Epithelial cell of esophagus (primary cell): ENCODE measurements around the gene EXD3.

Source experiments
- DNase-seq: peaks from one replicate; pipeline ENCODE4 v3.0.0; 2010; ENCODE audit warnings: low read depth
- H3K4me3 ChIP-seq: 2 replicates; pipeline ENCODE4 v1.5.1; 2011; ENCODE audit warnings: mild to moderate bottlenecking, low read length, control low read depth
- TF ChIP-seq, protein P1 (sequence below): IDR thresholded peaks from 2 replicates; pipeline ENCODE4 v1.5.1; 2011; ENCODE audit warnings: low read depth, mild to moderate bottlenecking, low read length, control low read depth, inconsistent platforms; ENCODE audit not compliant: insufficient read depth; ENCODE audit errors: missing control alignments

Gene EXD3

DNA sequence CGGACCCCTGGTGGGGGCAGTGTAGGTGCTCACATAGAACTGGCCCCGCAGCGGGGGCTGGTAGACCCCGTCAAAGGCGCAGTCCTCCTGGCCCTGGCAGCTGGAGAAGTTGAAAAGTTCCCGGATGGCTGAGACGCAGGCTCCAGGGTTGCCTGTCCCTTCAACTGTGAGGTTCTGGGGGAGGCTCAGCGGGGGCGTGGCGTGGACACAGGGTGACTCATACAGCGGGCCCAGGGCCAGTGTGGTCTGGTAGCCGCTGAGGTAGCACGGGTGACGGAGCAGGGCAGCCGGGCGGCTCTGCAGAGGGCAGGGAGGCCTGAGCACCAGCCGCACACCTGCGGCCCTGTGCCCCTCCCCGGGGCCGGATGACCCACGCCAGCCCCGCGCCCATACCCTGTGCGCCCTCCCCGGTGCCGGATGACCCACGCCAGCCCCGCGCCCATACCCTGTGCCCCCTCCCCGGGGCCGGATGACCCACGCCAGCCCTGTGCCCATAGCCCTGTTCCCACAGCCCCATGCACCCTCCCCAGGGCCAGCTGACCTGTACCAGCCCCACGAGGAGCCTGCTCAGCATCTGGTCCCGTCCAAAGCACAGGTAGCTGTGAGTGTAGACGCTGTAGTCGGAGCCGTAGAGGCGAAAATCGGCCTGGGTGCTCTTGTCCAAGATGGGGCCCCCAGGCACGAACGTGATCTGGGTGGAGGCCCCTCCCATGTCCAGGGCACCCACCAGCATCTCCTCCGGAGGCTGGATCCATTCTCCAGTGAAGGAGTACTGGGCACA lies 13.2 kb upstream of the EXD3 start:
- H3K4me3 ChIP-seq, result no peak overlapping the region
- peak; percentile 70 for DNase-seq
- TF ChIP-seq, protein P1, sequence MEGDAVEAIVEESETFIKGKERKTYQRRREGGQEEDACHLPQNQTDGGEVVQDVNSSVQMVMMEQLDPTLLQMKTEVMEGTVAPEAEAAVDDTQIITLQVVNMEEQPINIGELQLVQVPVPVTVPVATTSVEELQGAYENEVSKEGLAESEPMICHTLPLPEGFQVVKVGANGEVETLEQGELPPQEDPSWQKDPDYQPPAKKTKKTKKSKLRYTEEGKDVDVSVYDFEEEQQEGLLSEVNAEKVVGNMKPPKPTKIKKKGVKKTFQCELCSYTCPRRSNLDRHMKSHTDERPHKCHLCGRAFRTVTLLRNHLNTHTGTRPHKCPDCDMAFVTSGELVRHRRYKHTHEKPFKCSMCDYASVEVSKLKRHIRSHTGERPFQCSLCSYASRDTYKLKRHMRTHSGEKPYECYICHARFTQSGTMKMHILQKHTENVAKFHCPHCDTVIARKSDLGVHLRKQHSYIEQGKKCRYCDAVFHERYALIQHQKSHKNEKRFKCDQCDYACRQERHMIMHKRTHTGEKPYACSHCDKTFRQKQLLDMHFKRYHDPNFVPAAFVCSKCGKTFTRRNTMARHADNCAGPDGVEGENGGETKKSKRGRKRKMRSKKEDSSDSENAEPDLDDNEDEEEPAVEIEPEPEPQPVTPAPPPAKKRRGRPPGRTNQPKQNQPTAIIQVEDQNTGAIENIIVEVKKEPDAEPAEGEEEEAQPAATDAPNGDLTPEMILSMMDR, result no peak

GRCh38 chr9:137435381-137435891 lies 12.5 kb upstream of the EXD3 start:
- no peak overlapping the region for H3K4me3 ChIP-seq
- no peak for DNase-seq
- TF ChIP-seq, protein P1, result no peak

DNA sequence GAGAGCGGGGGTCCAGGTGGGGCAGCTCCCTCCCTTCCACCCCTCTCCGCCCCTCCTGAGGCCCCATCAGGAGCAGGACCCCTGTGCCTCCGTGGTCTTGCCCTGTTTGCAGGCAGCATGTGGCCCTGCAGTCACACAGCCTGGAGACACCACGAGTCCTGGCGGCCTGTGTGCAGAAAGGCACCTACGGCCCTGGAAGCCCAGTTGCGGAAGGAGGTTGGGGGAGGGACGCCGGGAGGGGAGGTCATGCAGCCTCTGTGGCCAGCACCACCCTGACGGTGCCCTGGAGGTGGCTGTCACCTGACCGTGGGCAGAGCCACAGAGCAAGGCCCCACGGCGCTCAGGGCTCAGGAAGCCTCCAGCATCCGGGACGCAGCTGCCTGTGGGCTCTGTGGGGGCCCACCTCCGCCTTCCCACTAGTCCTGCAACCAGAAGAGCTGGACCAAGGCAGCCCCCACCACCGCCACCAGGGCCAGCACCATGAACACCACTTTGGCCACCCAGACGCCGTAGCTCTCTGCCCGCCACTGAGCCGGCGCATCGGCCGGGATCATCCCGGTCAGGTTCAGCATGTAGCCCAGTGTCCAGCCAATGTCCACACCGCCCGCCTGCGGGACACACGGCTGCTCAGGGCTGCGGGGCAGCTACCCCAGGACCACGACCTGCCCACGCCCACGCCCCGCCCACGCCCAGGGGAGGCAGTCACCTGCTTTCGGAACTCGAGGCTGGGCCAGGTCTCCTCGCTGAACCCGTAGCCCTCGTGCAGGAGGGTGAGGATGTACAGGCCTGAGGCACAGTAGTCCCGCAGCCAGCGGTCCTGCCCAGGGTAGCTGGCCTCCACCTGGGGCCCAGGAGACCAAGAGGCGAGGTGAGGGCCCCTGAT lies 11.8 kb upstream of the EXD3 start:
- no peak overlapping the region for H3K4me3 ChIP-seq
- TF ChIP-seq, protein P1, result no peak
- no peak for DNase-seq

- TF ChIP-seq, protein P1, result no peak
- DNase-seq, result no peak
- no peak overlapping the region for H3K4me3 ChIP-seq
These were observed 11.0 kb upstream of the EXD3 start for GRCh38 chr9:137433916-137434431.

- TF ChIP-seq, protein P1, result no peak
- DNase-seq, result no peak
- H3K4me3 ChIP-seq, result no peak overlapping the region
These were observed 10.5 kb upstream of the EXD3 start for GRCh38 chr9:137433349-137433915.

DNA sequence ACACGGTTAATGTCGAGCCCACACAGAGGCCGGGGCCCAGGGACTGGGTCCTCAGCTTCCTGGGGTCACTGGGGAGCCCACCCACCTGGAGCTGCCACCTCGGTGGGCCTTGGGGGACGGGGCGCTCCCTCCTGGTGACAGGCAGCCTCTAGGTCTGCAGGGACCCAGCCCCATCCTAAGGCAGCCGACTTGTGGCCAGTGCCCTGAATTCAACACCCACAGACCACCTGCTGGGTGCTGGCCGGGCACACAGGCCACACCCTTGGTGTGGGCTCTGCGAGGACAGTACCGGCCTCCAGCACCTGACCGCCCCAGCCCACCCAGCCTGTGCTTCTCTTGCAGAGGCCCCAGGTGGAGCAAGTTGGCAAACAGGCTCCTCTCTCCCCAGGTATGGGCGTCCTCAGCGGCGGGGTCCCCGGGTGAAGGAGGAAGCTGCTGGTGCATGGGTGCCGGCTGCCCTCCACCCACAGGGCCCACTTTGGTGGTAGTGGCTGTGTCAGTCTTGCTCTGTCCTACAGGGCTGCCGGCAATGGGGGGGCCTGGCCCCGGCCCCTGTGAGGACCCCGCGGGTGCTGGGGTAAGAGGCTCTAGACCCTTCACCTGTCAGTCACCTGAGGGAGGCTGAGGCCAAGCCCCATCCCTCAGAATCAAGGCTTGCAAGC lies 9.9 kb upstream of the EXD3 start:
- DNase-seq, result no peak
- TF ChIP-seq, protein P1, result no peak
- H3K4me3 ChIP-seq, result no peak overlapping the region
